Muscle layer of duodenum (tissue), 2 donors: Measurements from ENCODE around the gene PHLDA2.

ENCODE experiments used
- H3K27ac ChIP-seq: one replicate; pipeline ENCODE4 v1.7.0; 2013; ENCODE audit warnings: mild to moderate bottlenecking, low read length
- H3K27me3 ChIP-seq: one replicate; pipeline ENCODE4 v1.7.0; 2013; ENCODE audit warnings: low read depth, mild to moderate bottlenecking, control low read depth, low read length
- H3K36me3 ChIP-seq, 2 donors: one replicate each; pipeline ENCODE4 v1.7.0; 2013; ENCODE audit warnings: low read length in 2 of 2, control low read depth in 1 of 2, mild to moderate bottlenecking in 1 of 2; ENCODE audit not compliant: insufficient read depth in 2 of 2, control insufficient read depth in 1 of 2
- H3K4me1 ChIP-seq, 2 donors: one replicate each; pipeline ENCODE4 v1.7.0; 2013; ENCODE audit warnings: low read length in 2 of 2, mild to moderate bottlenecking in 2 of 2, control low read depth in 1 of 2, moderate library complexity in 1 of 2; ENCODE audit not compliant: insufficient read depth in 2 of 2, control insufficient read depth in 1 of 2
- H3K4me3 ChIP-seq, 2 donors: one replicate each; pipeline ENCODE4 v1.7.0; 2013; ENCODE audit warnings: low read length in 2 of 2, low read depth in 1 of 2, mild to moderate bottlenecking in 1 of 2
- H3K9me3 ChIP-seq, 2 donors: one replicate each; pipeline ENCODE4 v1.7.0; 2013; ENCODE audit warnings: low read length in 2 of 2, control low read depth in 1 of 2, mild to moderate bottlenecking in 1 of 2; ENCODE audit not compliant: control insufficient read depth in 1 of 2
- donor health status: healthy.

PHLDA2 gene, protein sequence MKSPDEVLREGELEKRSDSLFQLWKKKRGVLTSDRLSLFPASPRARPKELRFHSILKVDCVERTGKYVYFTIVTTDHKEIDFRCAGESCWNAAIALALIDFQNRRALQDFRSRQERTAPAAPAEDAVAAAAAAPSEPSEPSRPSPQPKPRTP

GRCh38 chr11:2928605-2929530 lies at the start of gene PHLDA2:
Gene PHLDA2 (minus strand): TSS chr11:2929420. CDS start chr11:2929364, 56 bp downstream.
- Histone ChIP-seq H3K4me1 (peaks cover 0 to 25% of the 10 kb centered on the region in 2 donors), H3K27me3 (no peaks in the 10 kb centered on the region), H3K9me3 (no peaks in the 10 kb centered on the region), H3K27ac (peak within 1 kb of the TSS; percentile 86), H3K4me3 (peak within 1 kb of the TSS; percentile 53 to 69), H3K36me3 (no peaks in the 10 kb centered on the region)

DNA sequence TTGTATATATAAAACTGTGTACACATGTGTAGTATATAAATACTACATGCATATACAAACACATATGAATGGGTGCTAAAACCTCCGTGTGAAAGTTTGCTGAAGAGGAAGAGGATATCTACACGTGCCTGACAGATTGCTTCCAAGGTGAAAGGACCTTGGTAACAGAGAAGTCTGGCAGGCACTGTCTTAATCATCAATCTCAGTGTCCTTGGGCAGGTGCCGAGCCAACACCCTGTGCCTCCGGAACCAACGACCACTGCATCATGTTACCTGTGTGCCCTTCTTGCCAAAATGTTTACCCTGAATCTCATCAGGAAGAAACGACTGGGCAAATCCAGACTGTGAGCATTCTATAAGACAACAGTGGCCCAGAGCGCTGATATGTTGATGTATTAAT lies 47.9 kb upstream of the PHLDA2 start:
- no peaks in the 10 kb centered on the region for H3K4me1 ChIP-seq
- H3K27ac ChIP-seq: no peak overlapping the region
- no peak overlapping the region for H3K4me3 ChIP-seq
- no peaks in the 10 kb centered on the region for H3K27me3 ChIP-seq
- no peaks in the 10 kb centered on the region for H3K9me3 ChIP-seq
- peaks cover 31 to 51% of the 10 kb centered on the region in 2 donors for H3K36me3 ChIP-seq

DNA sequence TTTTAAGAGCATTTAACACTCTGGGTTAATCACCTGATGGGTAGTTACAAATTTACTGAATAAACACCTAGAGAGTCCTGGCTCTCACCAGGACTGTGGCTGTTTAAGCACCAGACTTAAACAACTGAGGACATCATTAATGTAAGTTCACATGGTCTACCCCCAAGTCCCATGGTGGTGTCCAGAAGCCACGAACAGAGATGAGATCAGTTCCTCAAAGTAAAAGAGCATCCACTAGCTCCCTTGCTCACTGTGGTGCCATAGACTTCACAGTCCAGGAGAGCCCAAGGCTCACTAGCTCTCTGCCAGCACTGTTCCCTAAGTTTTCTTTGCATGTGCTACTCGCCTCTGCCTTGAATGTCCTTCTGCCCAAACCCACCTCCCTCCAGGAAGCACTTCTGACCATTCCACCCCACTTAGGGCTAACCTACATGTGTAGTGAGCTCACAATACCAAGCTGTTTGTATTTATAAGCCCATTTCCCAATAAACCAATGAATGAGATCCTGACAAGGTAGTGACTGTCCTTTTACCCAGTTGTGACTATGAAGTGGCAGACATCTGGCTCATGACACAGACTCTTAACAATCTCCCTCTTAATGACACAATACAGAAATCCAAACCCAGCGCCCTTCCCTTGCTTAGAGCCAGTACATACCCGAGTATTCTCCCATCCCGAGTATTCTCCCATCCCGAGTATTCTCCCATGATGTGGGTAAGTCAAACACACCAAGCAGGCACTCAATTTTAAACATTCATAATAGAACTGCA lies 47.3 kb upstream of the PHLDA2 start:
- Histone ChIP-seq H3K27ac (no peak overlapping the region), H3K9me3 (no peaks in the 10 kb centered on the region), H3K27me3 (no peaks in the 10 kb centered on the region), H3K4me3 (no peak overlapping the region), H3K4me1 (no peaks in the 10 kb centered on the region), H3K36me3 (peaks cover 37 to 58% of the 10 kb centered on the region in 2 donors)

DNA sequence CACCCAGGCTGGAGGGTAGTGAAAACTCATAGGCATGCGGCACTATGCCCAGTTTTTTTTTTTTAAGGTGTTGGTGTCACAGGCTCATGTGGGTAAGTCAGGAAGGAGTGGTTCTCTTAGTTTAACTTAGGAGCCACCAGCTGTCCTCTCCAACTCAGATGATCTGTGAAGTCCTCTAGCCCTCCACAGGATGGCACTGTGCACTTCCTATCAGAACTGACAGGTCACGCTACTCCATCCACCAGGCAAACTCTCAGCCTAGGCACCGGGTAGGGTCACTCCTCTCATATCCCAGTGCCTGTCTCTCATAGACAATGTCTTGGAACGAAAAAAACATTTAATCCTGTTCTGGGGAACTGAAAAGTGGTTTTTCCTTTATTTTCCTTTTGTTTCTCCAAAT lies 46.4 kb upstream of the PHLDA2 start:
- no peaks in the 10 kb centered on the region for H3K27me3 ChIP-seq
- H3K27ac ChIP-seq: no peak overlapping the region
- H3K4me1 ChIP-seq: no peaks in the 10 kb centered on the region
- no peaks in the 10 kb centered on the region for H3K9me3 ChIP-seq
- peaks cover 46 to 67% of the 10 kb centered on the region in 2 donors for H3K36me3 ChIP-seq
- H3K4me3 ChIP-seq: no peak overlapping the region

DNA sequence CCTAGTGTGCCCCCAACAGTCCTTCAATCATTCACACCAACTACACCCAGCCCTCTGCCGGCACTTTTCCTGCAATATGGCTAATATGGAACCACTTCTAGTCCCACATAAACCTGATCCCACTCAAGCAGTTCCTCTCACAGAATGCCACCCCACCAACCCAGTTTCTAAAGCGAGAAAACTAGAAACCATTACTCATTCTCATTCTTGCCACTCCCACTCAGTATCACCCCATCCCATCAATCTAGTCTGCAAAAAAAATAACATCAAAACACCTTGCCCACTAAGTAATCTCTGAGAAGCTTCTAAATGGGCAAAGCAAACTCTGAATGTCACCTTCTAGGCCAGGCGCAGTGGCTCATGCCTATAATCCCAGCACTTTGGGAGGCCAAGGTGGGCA lies 45.1 kb upstream of the PHLDA2 start:
- H3K27ac ChIP-seq: no peak overlapping the region
- no peak overlapping the region for H3K4me3 ChIP-seq
- H3K27me3 ChIP-seq: no peaks in the 10 kb centered on the region
- no peaks in the 10 kb centered on the region for H3K4me1 ChIP-seq
- no peaks in the 10 kb centered on the region for H3K9me3 ChIP-seq
- peaks cover 58 to 80% of the 10 kb centered on the region in 2 donors for H3K36me3 ChIP-seq

DNA sequence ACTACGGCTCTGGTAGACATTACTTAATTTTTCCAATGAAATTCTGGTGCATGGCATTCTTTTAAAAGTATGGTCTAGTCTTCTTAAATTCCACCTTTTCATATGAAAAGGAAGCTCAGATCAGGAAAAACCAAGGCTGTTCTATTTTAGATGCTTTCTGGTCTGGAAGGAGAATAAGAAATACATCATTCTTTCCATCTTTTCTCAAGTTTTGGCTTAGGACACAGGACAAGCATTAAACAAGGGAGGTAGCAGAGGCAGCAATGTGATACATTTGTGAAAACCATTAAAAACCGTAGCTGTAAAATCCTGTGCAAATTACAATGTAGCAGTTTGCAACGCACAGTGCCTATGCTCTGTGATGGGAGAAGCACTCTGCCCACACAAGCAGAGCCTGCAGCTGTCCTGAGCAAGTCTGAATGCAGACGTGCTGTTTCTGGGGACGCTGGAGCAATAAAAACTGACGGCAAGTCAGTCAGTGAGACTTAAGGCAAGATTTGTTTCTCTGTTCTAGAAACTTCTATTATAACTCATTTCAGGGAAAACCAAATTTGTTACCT lies 39.2 kb upstream of the PHLDA2 start:
- H3K27me3 ChIP-seq: no peaks in the 10 kb centered on the region
- H3K4me1 ChIP-seq: no peaks in the 10 kb centered on the region
- no peak overlapping the region for H3K4me3 ChIP-seq
- H3K36me3 ChIP-seq: peaks cover 78 to 97% of the 10 kb centered on the region in 2 donors
- no peaks in the 10 kb centered on the region for H3K9me3 ChIP-seq
- no peak overlapping the region for H3K27ac ChIP-seq

GRCh38 chr11:2964782-2965181 lies 35.6 kb upstream of the PHLDA2 start:
- Histone ChIP-seq H3K9me3 (no peaks in the 10 kb centered on the region), H3K27me3 (no peaks in the 10 kb centered on the region), H3K4me1 (no peaks in the 10 kb centered on the region), H3K4me3 (no peak overlapping the region), H3K27ac (no peak overlapping the region), H3K36me3 (peaks cover 78 to 79% of the 10 kb centered on the region in 2 donors)

DNA sequence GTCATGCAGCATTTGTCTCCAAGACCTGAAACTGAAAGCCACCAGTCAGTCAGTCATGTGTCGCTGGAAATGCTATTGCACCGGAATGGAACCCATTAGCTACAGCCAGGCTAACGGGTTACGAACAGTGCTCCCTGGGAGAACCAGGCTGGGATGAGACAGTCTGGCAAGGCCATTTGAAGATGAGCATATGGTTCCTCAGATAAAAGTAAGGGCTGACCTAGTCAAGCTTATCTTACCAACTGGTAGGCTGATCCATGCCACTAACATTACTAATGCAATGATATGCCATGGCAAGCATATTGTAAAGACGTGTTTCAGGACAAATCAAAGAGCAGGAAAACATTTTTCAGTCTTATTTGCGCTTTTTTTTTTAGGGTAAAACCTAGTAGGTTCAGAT lies 34.5 kb upstream of the PHLDA2 start:
- Histone ChIP-seq H3K36me3 (peaks cover 79 to 81% of the 10 kb centered on the region in 2 donors), H3K27me3 (no peaks in the 10 kb centered on the region), H3K4me3 (no peak overlapping the region), H3K9me3 (no peaks in the 10 kb centered on the region), H3K4me1 (no peaks in the 10 kb centered on the region), H3K27ac (no peak overlapping the region)

DNA sequence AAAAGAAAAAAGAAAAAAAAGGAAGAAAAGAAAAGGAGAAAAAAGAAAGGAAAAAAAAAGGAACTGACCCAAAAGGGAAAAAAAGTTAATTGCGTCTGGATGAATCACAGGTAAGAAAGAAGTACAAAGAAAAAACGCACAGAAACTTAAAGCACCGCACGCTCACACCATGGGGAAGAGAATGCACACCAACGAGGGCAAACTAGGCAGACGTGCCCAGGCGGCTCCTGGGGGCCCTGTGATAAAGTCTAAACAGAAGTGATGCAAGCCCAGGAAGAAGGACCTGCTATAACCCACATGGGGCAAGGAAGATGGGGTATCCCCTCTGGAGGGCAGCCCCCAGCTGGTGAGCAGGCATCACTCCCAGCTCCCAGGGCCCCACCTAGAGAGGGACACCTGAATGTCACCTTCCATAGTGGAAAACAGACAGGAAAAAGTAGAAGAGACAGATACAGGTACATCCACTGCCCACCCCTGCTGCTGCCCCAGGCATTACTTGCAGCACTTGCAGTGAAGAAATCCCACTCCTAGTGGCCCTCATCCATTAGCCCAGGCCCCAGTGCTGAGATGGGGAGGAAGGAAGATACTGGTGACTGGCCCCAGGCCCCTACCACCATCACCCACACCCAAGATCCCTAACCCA lies 34.0 kb upstream of the PHLDA2 start:
- no peaks in the 10 kb centered on the region for H3K4me1 ChIP-seq
- H3K4me3 ChIP-seq: no peak overlapping the region
- H3K9me3 ChIP-seq: no peaks in the 10 kb centered on the region
- no peak overlapping the region for H3K27ac ChIP-seq
- no peaks in the 10 kb centered on the region for H3K27me3 ChIP-seq
- peaks cover 79 to 81% of the 10 kb centered on the region in 2 donors for H3K36me3 ChIP-seq

GRCh38 chr11:2961080-2961479 lies 31.9 kb upstream of the PHLDA2 start:
- Histone ChIP-seq H3K36me3 (peaks cover 77 to 79% of the 10 kb centered on the region in 2 donors), H3K27ac (no peak overlapping the region), H3K27me3 (no peaks in the 10 kb centered on the region), H3K9me3 (no peaks in the 10 kb centered on the region), H3K4me1 (no peaks in the 10 kb centered on the region), H3K4me3 (no peak overlapping the region)
